Immature natural killer cell (primary cell): Measurements from ENCODE around the gene TFB1M. TPM values are rescaled to one million over a fixed set of nuclear protein-coding genes. Genes with fewer than 3 reads are reported as not detected.
"Not testable (repeated sequence)": the region's sequence is repeated elsewhere in the genome, so short reads cannot be mapped to it uniquely, and the experiment has no call there.

ENCODE experiments used
- DNase-seq, 3 donors: peaks; one replicate each; pipeline ENCODE4 v3.0.0; 2022; ENCODE audit warnings: mixed read lengths in 1 of 3
- H3K27ac Mint-ChIP-seq, 6 donors: one replicate each; pipeline ENCODE4 v1.8.0; 2020; ENCODE audit warnings: mixed read lengths in 6 of 6, mild to moderate bottlenecking in 5 of 6, inconsistent platforms in 4 of 6, moderate library complexity in 3 of 6
- H3K27me3 Mint-ChIP-seq, 3 donors: one replicate each; pipeline ENCODE4 v1.8.0; 2020 to 2021; ENCODE audit warnings: low read depth in 3 of 3, mild to moderate bottlenecking in 3 of 3, mixed read lengths in 3 of 3, moderate library complexity in 3 of 3, inconsistent platforms in 1 of 3
- H3K36me3 Mint-ChIP-seq, 3 donors: one replicate each; pipeline ENCODE4 v1.8.0; 2020; ENCODE audit warnings: mixed read lengths in 3 of 3, inconsistent platforms in 2 of 3, mild to moderate bottlenecking in 2 of 3
- H3K4me1 Mint-ChIP-seq, 2 donors: one replicate each; pipeline ENCODE4 v1.8.0; 2020; ENCODE audit warnings: inconsistent platforms in 2 of 2, mild to moderate bottlenecking in 2 of 2, mixed read lengths in 2 of 2, moderate library complexity in 1 of 2
- H3K4me3 Mint-ChIP-seq, 5 donors: one replicate each; pipeline ENCODE4 v1.8.0; 2020; ENCODE audit warnings: mild to moderate bottlenecking in 5 of 5, mixed read lengths in 5 of 5, inconsistent platforms in 3 of 5, moderate library complexity in 3 of 5
- H3K9me3 Mint-ChIP-seq, 6 donors: one replicate each; pipeline ENCODE4 v1.8.0; 2020; ENCODE audit warnings: mild to moderate bottlenecking in 6 of 6, mixed read lengths in 6 of 6, inconsistent platforms in 4 of 6, moderate library complexity in 3 of 6
- polyA plus RNA-seq, 3 donors: library from polyadenylated mRNA; unstranded; fragments of 300-500 nt; fragmentation: Illumina TruSeq; gene quantifications; one replicate each; pipeline ENCODE4 v1.2.3, GENCODE V29; 2021

Gene TFB1M
- polyA plus RNA-seq = 10 to 100 TPM in 2 of 3 donors, 1 to 10 TPM in 1; 7.8 to 16.1 (median 10.6) TPM

DNA sequence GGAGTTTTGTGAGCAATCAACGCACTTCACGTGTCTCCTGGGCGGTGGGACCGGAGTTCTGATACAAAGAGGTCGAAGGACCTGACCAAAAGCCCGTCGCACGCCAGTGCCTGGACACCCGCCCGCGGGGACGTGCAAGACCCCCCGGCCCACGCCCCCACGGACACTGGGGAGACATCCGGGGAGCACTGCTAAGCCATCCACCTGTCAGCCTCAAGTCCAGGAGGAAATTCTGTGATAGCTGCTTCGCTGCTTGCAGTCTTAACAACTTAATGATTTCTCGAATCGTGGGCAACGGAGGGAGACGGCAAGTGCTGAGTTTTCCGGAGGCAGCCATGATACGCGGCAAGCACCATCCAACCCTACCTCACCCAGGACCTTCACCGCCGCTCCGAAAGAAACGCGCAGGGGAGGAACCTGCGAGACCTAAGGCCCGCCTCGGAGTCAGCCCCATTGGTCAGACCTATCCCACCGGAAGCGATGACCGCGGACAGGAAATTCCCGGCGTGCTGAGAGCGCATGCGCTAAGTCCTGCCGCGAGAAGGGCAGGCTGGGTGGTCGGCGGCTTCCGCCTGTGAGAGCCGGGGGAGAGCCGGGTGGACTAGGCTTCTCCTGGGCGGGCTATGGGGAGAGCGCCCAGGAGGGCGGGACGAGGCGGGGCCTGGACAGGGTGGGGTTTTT, at the start of gene TFB1M:
TFB1M (minus strand) TSS at position 393 of the 681 bp plus-strand sequence; CDS start at position 337, 56 bp downstream.
- Mint-ChIP-seq H3K36me3 (peaks cover 0 to 9% (median 2%) of the 10 kb centered on the region in 3 donors), H3K9me3 (no peaks in the 10 kb centered on the region), H3K4me1 (peaks cover 22 to 32% of the 10 kb centered on the region in 2 donors), H3K27me3 (peaks cover 5 to 11% (median 7%) of the 10 kb centered on the region in 3 donors), H3K4me3 (peak within 1 kb of the TSS; percentile 88 to 98 (median 96)), H3K27ac (peak within 1 kb of the TSS; percentile 80 to 96 (median 94))
- peak; percentile 97 to 98 (median 98) for DNase-seq

DNA sequence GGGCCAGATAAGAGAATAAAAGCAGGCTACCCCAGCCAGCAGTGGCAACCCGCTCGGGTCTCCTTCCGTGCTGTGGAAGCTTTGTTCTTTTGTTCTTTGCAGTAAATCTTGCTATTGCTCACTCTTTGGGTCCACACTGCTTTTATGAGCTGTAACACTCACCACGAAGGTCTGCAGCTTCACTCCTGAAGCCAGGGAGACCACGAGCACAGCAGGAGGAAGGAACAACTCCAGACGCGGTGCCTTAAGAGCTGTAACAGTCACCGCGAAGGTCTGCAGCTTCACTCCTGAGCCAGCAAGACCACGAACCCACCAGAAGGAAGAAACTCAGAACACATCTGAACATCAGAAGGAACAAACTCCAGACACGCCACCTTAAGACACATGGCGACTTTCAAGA, 49.7 kb upstream of the TFB1M start:
- H3K27me3 Mint-ChIP-seq, H3K36me3 Mint-ChIP-seq, H3K4me3 Mint-ChIP-seq, DNase-seq, H3K4me1 Mint-ChIP-seq, H3K27ac Mint-ChIP-seq, H3K9me3 Mint-ChIP-seq: not testable (repeated sequence)

DNA sequence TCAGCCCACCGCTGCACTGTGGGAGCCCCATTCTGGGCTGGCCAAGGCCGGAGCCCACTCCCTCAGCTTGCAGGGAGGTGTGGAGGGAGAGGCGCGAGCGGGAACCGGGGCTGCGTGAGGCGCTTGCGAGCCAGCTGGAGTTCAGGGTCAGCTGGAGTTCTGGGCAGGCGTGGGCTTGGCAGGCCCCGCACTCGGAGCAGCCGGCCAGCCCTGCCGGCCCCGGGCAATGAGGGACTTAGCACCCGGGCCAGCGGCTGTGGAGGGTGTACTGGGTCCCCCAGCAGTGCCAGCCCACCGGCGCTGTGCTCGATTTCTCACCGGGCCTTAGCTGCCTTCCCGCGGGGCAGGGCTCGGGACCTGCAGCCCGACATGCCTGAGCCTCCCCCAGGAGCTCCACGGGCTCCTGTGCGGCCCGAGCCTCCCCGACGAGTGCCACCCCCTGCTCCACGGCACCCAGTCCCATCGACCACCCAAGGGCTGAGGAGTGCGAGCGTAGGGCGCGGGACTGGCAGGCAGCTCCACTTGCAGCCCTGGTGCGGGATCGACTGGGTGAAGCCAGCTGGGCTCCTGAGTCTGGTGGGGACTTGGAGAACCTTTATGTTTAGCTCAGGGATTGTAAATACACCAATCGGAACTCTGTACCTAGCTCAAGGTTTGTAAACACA, 48.8 kb upstream of the TFB1M start:
- H3K4me3 Mint-ChIP-seq, H3K4me1 Mint-ChIP-seq, H3K9me3 Mint-ChIP-seq, H3K27ac Mint-ChIP-seq, H3K36me3 Mint-ChIP-seq, H3K27me3 Mint-ChIP-seq, DNase-seq: not testable (repeated sequence)

DNA sequence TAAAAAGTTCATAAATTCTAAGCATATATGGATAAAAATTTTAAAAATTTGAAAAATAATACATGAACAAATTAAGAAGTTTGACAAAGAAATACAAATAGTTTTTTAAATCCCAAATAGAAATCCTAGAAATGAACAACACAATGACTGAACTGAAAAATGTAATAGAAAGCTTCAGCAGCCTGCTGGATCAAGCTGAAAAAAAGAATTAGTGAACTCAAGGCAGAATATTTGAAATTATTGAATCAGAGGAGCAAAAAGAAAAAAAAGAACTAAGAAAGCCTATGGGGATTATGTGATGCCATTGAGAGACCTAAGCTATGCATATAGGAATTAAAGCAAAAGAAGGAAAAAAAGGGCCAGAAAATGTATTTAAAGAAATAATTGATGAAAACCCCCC, 39.9 kb upstream of the TFB1M start:
- Mint-ChIP-seq H3K27me3 (peaks cover 3 to 9% (median 8%) of the 10 kb centered on the region in 3 donors), H3K27ac (no peak overlapping the region), H3K4me3 (no peak overlapping the region), H3K9me3 (peaks cover 10 to 23% (median 15%) of the 10 kb centered on the region in 6 donors), H3K36me3 (peaks cover 5 to 9% (median 5%) of the 10 kb centered on the region in 3 donors), H3K4me1 (no peaks in the 10 kb centered on the region)
- no peak for DNase-seq

DNA sequence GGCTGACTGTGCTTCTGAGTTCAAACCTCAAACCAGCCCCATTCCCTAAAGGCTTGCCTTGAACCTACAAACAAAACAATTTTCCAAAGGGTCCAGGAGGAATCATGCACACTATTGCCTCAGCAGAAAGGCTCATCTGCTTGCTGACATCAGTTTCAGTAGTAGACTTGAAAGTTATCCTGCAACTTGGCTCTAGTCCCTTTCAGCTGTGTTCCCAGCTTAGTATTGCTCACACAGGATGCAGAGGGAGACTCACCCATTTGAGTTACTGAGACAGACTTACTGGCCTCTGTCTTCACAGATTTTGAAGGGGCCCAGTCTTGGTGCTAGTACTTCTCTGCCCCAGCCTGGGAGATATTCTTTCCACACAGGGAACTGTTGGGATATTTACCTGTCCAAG, 38.5 kb upstream of the TFB1M start:
- H3K27me3 Mint-ChIP-seq = peaks cover 3 to 11% (median 10%) of the 10 kb centered on the region in 3 donors
- H3K36me3 Mint-ChIP-seq = peaks cover 5 to 9% (median 5%) of the 10 kb centered on the region in 3 donors
- no peak overlapping the region for H3K4me3 Mint-ChIP-seq
- peaks cover 10 to 29% (median 15%) of the 10 kb centered on the region in 6 donors for H3K9me3 Mint-ChIP-seq
- H3K27ac Mint-ChIP-seq = no peak overlapping the region
- no peak for DNase-seq
- no peaks in the 10 kb centered on the region for H3K4me1 Mint-ChIP-seq

DNA sequence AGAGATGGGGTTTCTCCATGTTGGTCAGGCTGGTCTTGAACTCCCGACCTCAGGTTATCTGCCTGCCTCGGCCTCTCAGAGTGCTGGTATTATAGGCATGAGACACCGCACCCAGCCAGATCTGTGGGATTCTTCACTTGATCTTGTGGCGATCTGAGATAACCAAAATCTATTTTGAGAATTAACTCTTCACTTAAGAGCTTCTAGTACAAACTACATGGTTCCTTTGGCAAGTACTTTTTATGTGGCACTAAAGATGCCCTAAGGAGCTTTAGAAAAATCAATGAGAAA, 37.8 kb upstream of the TFB1M start:
- Mint-ChIP-seq H3K4me3 (no peak overlapping the region), H3K27ac (no peak overlapping the region), H3K4me1 (no peaks in the 10 kb centered on the region), H3K27me3 (peaks cover 3 to 11% (median 9%) of the 10 kb centered on the region in 3 donors), H3K36me3 (peaks cover 5 to 17% (median 5%) of the 10 kb centered on the region in 3 donors), H3K9me3 (peaks cover 10 to 36% (median 16%) of the 10 kb centered on the region in 6 donors)
- no peak for DNase-seq

DNA sequence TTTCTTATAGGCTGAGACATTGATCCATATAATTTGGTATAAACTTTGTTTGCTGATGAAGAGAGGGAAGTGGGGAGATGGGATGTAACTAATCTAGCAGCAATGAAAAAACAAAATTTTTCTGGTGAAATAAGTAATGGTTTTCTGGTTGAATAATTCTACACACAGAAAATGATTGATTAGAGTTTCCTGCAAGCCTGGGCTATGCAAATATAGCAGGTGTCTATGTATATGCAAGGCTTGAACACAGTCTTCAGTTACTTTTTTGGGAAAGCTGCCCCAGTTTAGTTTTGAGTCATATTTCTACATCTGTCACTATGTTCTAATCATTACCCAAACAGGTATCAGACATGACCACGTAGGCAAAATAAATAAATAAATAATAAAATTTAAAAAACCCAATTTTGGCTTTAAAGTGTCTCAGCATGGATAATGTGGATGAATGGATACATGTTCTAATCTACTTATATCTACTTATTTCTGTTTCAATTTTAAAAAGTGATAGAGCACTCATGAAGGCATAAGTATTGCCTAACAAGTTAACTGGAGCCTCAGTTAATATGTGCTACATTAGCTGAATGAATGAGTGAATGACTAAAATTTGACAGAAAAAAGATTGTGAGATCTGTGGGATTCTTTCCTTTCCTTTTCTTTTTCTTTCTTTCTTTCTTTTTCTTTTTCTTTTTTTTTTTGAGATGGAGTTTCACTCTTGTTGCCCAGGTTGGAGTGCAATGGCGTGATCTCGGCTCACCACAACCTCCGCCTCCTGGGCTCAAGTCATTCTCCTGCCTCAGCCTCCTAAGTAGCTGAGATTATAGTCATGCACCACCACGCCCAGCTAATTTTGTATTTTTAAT, 37.2 kb upstream of the TFB1M start:
- no peaks in the 10 kb centered on the region for H3K4me1 Mint-ChIP-seq
- DNase-seq = no peak
- peaks cover 2 to 11% (median 9%) of the 10 kb centered on the region in 3 donors for H3K27me3 Mint-ChIP-seq
- peaks cover 12 to 42% (median 18%) of the 10 kb centered on the region in 6 donors for H3K9me3 Mint-ChIP-seq
- H3K36me3 Mint-ChIP-seq = peaks cover 5 to 17% (median 5%) of the 10 kb centered on the region in 3 donors
- no peak overlapping the region for H3K4me3 Mint-ChIP-seq
- no peak overlapping the region for H3K27ac Mint-ChIP-seq

DNA sequence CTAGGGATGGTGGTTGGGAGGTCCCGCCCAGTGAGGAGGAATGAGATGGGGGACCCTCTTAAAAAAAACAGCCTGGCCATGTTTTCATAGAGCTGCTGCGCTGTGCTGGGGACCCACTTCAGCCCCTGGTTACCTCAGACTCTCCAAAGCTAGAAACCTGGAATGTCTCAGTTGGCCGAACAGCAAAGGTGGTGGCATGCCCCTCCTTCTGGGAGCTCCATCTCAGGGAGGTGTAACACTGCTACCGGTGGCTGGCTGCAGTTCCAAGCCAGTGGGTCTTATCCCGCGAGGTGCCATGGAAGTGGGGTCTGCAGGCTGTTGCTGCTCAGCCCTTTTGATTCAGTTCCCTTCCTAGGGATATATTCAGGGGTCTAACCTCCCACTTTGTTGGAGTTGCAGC, 35.7 kb upstream of the TFB1M start:
- Mint-ChIP-seq H3K4me3 (no peak overlapping the region), H3K27ac (no peak overlapping the region), H3K36me3 (peaks cover 5 to 22% (median 14%) of the 10 kb centered on the region in 3 donors), H3K27me3 (peaks cover 2 to 11% (median 6%) of the 10 kb centered on the region in 3 donors), H3K9me3 (peaks cover 9 to 37% (median 14%) of the 10 kb centered on the region in 6 donors), H3K4me1 (no peaks in the 10 kb centered on the region)
- no peak for DNase-seq

DNA sequence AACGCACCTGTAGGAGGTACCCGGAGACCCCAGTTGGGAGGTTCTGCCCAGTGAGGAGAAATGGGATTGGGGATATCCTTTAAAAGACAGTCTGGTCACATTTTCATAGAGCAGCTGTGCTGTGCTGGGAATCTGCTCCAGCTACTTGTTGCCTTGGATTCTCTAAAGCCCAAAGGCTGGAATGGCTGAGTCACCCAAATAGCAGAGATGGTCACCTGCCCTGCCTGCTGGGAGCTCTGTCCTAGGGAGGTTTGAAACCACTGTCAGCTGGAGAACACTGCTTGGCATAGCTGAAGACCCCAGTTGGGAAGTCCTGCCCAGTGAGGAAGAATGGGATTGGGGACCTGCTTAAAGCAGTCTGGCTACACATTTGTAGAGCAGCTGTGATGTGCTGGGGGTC, 34.8 kb upstream of the TFB1M start:
- Mint-ChIP-seq H3K36me3 (peaks cover 1 to 17% (median 9%) of the 10 kb centered on the region in 3 donors), H3K27ac (no peak overlapping the region), H3K27me3 (peaks cover 2 to 11% (median 6%) of the 10 kb centered on the region in 3 donors), H3K9me3 (peaks cover 5 to 28% (median 9%) of the 10 kb centered on the region in 6 donors), H3K4me1 (no peaks in the 10 kb centered on the region), H3K4me3 (no peak overlapping the region)
- DNase-seq = no peak

DNA sequence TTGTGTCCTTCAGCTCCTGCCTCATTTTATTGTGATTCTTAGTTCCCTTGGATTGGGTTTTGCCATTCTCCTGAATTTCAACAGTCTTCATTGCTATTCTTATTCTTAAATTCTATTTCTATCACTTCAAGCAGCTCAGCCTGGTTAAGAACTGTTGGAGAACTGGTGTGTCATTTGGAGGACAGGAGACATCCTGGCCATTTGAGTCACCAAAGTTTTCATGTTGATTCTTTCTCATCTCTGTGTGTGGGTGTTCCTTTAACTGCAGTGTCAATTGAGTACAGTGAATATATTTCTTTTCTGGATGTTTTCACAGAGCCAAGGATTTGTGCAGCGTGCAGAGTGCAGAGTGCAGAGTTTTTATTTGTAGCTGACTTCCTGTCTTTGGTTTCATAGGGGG, 33.5 kb upstream of the TFB1M start:
- Mint-ChIP-seq H3K4me1 (no peaks in the 10 kb centered on the region), H3K27me3 (peaks cover 2 to 11% (median 6%) of the 10 kb centered on the region in 3 donors), H3K4me3 (no peak overlapping the region), H3K27ac (no peak overlapping the region), H3K9me3 (peaks cover 0 to 22% (median 5%) of the 10 kb centered on the region in 6 donors), H3K36me3 (peaks cover 0 to 17% (median 8%) of the 10 kb centered on the region in 3 donors)
- DNase-seq = no peak

DNA sequence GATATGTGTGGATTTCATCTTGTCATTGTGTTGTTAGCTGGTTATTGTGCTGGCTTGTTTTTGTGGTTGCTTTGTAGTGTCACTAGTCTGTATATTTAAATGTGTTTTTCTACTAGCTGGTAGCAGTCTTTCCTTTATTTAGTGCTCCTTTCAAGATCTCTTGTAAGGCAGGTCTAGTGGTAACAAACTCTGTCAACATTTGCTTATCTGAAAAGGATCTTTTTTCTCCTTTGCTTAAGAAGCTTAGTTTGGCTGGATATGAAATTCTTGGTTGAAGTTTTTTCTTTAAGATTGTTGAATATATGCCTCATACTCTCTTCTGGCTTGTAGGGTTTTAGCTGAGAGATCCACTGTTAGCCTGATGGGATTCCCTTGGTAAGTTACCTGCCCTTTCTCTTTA, 32.7 kb upstream of the TFB1M start:
- Mint-ChIP-seq H3K36me3 (peaks cover 0 to 17% (median 8%) of the 10 kb centered on the region in 3 donors), H3K4me1 (no peaks in the 10 kb centered on the region), H3K27me3 (peaks cover 2 to 11% (median 3%) of the 10 kb centered on the region in 3 donors), H3K4me3 (no peak overlapping the region), H3K27ac (no peak overlapping the region), H3K9me3 (peaks cover 0 to 22% (median 5%) of the 10 kb centered on the region in 6 donors)
- DNase-seq = no peak

DNA sequence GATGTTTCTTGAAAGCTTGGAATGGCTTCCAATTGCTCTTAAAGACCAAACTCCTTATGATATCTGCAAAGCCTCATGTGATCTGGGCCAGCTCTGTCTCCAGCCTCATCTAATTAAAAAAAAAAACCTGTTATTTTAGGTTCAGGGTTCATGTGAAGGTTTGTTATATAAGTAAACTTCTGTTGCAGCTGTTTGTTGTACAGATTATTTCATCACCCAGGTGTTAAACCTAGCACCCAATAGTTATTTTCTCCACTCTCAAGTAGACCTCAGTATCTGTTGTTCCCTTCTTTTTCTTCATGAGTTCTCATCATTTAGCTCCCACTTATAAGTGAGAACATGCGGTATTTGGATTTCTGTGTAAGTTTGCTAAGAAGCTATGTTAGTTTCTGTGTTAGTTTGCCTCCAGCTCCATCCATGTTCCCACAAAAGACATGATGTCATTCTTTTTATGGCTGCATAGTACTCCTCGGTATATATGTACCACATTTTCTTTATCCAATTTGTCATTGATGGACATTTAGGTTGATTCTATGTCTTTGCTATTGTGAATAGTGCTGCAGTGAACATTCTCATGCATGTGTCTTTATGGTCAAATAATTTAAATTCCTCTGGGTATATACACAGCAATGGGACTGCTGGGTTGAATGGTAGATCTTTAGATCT, 30.2 kb upstream of the TFB1M start:
- H3K36me3 Mint-ChIP-seq = peaks cover 4 to 17% (median 12%) of the 10 kb centered on the region in 3 donors
- peaks cover 0 to 29% (median 6%) of the 10 kb centered on the region in 6 donors for H3K9me3 Mint-ChIP-seq

DNA sequence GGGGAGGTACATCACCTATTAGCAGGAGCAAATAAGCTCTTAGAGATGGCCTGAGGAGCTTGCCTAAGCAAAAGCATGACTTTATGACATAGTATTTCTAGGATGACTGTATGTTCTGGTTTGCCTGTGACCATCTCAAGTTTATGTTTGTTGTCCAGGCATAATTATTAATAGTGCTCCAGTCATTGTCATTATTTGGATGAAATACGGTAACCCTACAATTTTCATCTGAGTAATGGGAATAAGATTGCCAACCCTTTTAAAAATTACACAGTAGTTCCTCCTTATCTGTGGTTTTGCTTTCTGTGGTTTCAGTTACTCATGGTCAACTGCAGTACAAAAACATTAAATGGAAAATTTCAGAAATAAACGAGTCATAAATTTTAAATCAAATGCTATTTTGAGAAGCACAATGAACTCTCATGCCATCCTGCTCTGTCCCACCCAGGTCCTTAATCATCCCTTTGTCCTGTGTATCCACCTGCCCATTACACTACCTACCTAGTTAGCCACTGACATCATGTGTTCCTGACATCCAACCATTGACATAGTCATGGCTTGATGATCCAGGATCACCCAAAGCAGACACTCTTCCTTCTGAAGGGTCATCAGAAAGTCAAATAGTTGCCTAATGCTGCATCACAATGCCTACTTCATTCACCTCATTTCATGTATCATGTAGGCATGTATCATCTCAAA, 27.0 kb upstream of the TFB1M start:
- DNase-seq = no peak
- Mint-ChIP-seq H3K27ac (no peak overlapping the region), H3K9me3 (peaks cover 0 to 13% (median 4%) of the 10 kb centered on the region in 6 donors), H3K36me3 (peaks cover 4 to 12% (median 8%) of the 10 kb centered on the region in 3 donors), H3K27me3 (peaks cover 0 to 4% (median 2%) of the 10 kb centered on the region in 3 donors), H3K4me3 (no peak overlapping the region), H3K4me1 (peaks cover 10 to 14% of the 10 kb centered on the region in 2 donors)

More for the DNA sequence above, 30.2 kb upstream of the TFB1M start:
- no peak overlapping the region for H3K4me3 Mint-ChIP-seq
- DNase-seq = no peak
- no peak overlapping the region for H3K27ac Mint-ChIP-seq
- H3K27me3 Mint-ChIP-seq = peaks cover 0 to 7% (median 4%) of the 10 kb centered on the region in 3 donors
- H3K4me1 Mint-ChIP-seq = peaks cover 4 to 7% of the 10 kb centered on the region in 2 donors
